KMS-11 (cell line): ENCODE measurements around the gene RABEP1.

Experiments used
- H2AFZ ChIP-seq: fragments of 200-600 bp; sonication (generic); 2 replicates; pipeline ENCODE4 v1.6.1; 2016; ENCODE audit warnings: antibody characterized with exemption, mixed run types, low read depth
- H3K27ac ChIP-seq: fragments of 200-600 bp; sonication (generic); 2 replicates; pipeline ENCODE4 v1.6.1; 2016; ENCODE audit warnings: mild to moderate bottlenecking, mixed run types
- H3K27me3 ChIP-seq: fragments of 200-600 bp; sonication (generic); 2 replicates; pipeline ENCODE4 v1.6.1; 2017; ENCODE audit warnings: mild to moderate bottlenecking, low read depth, mixed run types, moderate library complexity; ENCODE audit not compliant: insufficient read depth
- H3K36me3 ChIP-seq: fragments of 200-600 bp; sonication (generic); 2 replicates; pipeline ENCODE4 v1.6.1; 2017; ENCODE audit warnings: mild to moderate bottlenecking, mixed run types; ENCODE audit not compliant: insufficient read depth
- H3K4me1 ChIP-seq: fragments of 200-600 bp; sonication (generic); 2 replicates; pipeline ENCODE4 v1.6.1; 2016; ENCODE audit warnings: mild to moderate bottlenecking, low read depth, mixed run types; ENCODE audit not compliant: poor library complexity, severe bottlenecking
- H3K4me2 ChIP-seq: fragments of 200-600 bp; sonication (generic); 2 replicates; pipeline ENCODE4 v1.7.0; 2016; ENCODE audit warnings: mild to moderate bottlenecking, mixed run types
- H3K4me3 ChIP-seq: fragments of 200-600 bp; sonication (generic); IDR thresholded peaks from 2 replicates; pipeline ENCODE4 v1.6.1; 2017; ENCODE audit warnings: low read depth, low read length, mixed read lengths; ENCODE audit not compliant: insufficient read depth
- H3K79me2 ChIP-seq: fragments of 200-600 bp; sonication (generic); 2 replicates; pipeline ENCODE4 v1.6.1; 2016; ENCODE audit warnings: low read depth, mixed run types; ENCODE audit not compliant: insufficient read depth
- H3K9ac ChIP-seq: fragments of 200-600 bp; sonication (generic); 2 replicates; pipeline ENCODE4 v1.6.1; 2016; ENCODE audit warnings: mild to moderate bottlenecking, mixed run types
- H4K20me1 ChIP-seq: fragments of 200-600 bp; sonication (generic); 2 replicates; pipeline ENCODE4 v1.6.1; 2016; ENCODE audit warnings: mild to moderate bottlenecking, mixed run types; ENCODE audit not compliant: insufficient read depth
- TF ChIP-seq, protein P1 (sequence below): fragments of 200-600 bp; sonication (generic); conservative IDR thresholded peaks from 2 replicates; pipeline ENCODE4 v1.6.1; 2017; ENCODE audit warnings: low read depth, mild to moderate bottlenecking, antibody characterized with exemption, low read length, moderate library complexity, mixed read lengths

RABEP1 gene

GRCh38 chr17:5283571-5284315 is 1.7 kb downstream of the RABEP1 start:
- Histone ChIP-seq H3K4me3 (no peak overlapping the region), H3K27me3 (no peaks in the 10 kb centered on the region), H3K4me2 (no peak overlapping the region; the same call in 1 of the 2 replicates), H4K20me1 (no peaks in the 10 kb centered on the region), H3K36me3 (no peaks in the 10 kb centered on the region), H3K79me2 (peaks cover 12% of the 10 kb centered on the region; the same call in 1 of the 2 replicates), H3K9ac (no peak overlapping the region), H3K4me1 (no peaks in the 10 kb centered on the region), H3K27ac (no peak overlapping the region), H2AFZ (no peak overlapping the region)
- TF ChIP-seq, protein P1, sequence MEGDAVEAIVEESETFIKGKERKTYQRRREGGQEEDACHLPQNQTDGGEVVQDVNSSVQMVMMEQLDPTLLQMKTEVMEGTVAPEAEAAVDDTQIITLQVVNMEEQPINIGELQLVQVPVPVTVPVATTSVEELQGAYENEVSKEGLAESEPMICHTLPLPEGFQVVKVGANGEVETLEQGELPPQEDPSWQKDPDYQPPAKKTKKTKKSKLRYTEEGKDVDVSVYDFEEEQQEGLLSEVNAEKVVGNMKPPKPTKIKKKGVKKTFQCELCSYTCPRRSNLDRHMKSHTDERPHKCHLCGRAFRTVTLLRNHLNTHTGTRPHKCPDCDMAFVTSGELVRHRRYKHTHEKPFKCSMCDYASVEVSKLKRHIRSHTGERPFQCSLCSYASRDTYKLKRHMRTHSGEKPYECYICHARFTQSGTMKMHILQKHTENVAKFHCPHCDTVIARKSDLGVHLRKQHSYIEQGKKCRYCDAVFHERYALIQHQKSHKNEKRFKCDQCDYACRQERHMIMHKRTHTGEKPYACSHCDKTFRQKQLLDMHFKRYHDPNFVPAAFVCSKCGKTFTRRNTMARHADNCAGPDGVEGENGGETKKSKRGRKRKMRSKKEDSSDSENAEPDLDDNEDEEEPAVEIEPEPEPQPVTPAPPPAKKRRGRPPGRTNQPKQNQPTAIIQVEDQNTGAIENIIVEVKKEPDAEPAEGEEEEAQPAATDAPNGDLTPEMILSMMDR, result no peak

DNA sequence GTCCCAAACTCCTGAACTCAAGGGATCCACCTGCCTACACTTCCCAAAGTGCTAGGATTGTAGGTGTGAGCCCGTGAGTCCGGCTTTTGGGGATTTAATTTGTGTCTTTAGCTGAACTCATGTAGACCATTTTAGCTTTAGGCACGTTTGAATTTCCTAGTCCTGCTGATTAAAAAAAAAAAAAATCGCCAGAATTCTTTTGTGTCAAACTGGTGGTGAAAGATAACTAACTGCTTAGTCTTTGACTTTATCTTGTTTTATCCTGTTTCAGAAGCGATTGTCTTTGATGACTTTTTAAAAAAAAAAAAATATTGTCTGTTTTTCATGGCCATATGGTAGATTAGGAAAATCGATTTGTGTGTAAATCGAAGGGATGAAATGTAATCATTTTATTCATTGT is 2.6 kb downstream of the RABEP1 start:
- Histone ChIP-seq H3K4me1 (no peaks in the 10 kb centered on the region), H4K20me1 (no peaks in the 10 kb centered on the region), H3K27ac (no peak overlapping the region), H3K4me2 (no peak overlapping the region), H3K4me3 (no peak overlapping the region), H3K36me3 (no peaks in the 10 kb centered on the region), H3K79me2 (peaks cover 12% of the 10 kb centered on the region; the same call in 1 of the 2 replicates), H3K27me3 (no peaks in the 10 kb centered on the region), H3K9ac (no peak overlapping the region), H2AFZ (no peak overlapping the region)
- TF ChIP-seq, protein P1, result no peak

GRCh38 chr17:5286846-5287245 is 4.8 kb downstream of the RABEP1 start:
- Histone ChIP-seq H3K27ac (no peak overlapping the region), H3K27me3 (no peaks in the 10 kb centered on the region), H2AFZ (no peak overlapping the region), H3K4me2 (no peak overlapping the region), H3K9ac (no peak overlapping the region), H3K4me1 (no peaks in the 10 kb centered on the region), H3K36me3 (no peaks in the 10 kb centered on the region), H3K4me3 (no peak overlapping the region), H3K79me2 (peaks cover 12% of the 10 kb centered on the region; the same call in 1 of the 2 replicates), H4K20me1 (no peaks in the 10 kb centered on the region)
- TF ChIP-seq, protein P1, result no peak

- no peak overlapping the region for H3K4me3 ChIP-seq
- H3K9ac ChIP-seq, result no peak overlapping the region
- no peaks in the 10 kb centered on the region for H3K79me2 ChIP-seq
- no peaks in the 10 kb centered on the region for H3K36me3 ChIP-seq
- H3K27ac ChIP-seq, result no peak overlapping the region
- no peaks in the 10 kb centered on the region for H3K27me3 ChIP-seq
- TF ChIP-seq, protein P1, result no peak
- no peaks in the 10 kb centered on the region for H4K20me1 ChIP-seq
- no peak overlapping the region for H2AFZ ChIP-seq
- H3K4me2 ChIP-seq, result no peak overlapping the region
- no peaks in the 10 kb centered on the region for H3K4me1 ChIP-seq
These were observed 9.7 kb downstream of the RABEP1 start for GRCh38 chr17:5291683-5292350.
